ENCODE results near the gene KCNA1.

- TF ChIP-seq EZH2 (IDR thresholded peaks at IDR 0.05; ENCODE audit: insufficient read depth, poor library complexity, severe bottlenecking) = no peak
- TF ChIP-seq EZH2phosphoT487 (IDR thresholded peaks at IDR 0.05; ENCODE audit: insufficient read depth, low read depth) = no peak
These were observed 47.3 kb downstream of the KCNA1 start for GRCh38 chr12:4956968-4957367.

Data from GM23248 (cell line).